Measurements from ENCODE around the gene REXO5.

DNA sequence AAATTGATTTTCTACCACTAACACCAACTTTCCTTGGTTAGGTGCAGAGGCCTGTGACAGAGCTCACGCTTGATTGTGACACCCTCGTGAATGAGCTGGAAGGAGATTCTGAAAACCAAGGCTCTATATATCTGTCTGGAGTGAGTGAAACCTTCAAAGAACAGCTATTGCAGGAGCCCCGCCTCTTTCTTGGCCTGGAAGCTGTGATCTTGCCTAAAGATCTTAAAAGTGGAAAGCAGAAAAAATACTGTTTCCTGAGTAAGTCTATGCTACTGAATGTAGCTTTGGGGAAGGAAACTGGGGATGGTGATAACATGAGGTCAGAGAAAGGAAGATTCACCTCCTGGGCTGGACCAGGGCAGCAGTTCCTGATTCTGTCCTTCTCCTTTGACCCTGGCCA is 38.3 kb downstream of the REXO5 start:
- TF ChIP-seq CTCF (IDR thresholded peaks at IDR 0.05; ENCODE audit: insufficient read depth, low read depth, low read length) (no peak), EZH2 (IDR thresholded peaks at IDR 0.05; ENCODE audit: insufficient read depth, low read length) (no peak)
